GM11168 (cell line): ENCODE results near the gene TBC1D2B.
"Not testable (repeated sequence)": the region's sequence is repeated elsewhere in the genome, so short reads cannot be mapped to it uniquely, and the experiment has no call there.

Source experiments
- in situ Hi-C: fragments of 300-500 bp; cut with MboI; formaldehyde crosslinking; loops from one replicate; pipeline ENCODE4 v1.12.0; 2022; ENCODE audit warnings: low sequenced_read_pairs; ENCODE audit not compliant: unreplicated experiment

TBC1D2B gene

DNA sequence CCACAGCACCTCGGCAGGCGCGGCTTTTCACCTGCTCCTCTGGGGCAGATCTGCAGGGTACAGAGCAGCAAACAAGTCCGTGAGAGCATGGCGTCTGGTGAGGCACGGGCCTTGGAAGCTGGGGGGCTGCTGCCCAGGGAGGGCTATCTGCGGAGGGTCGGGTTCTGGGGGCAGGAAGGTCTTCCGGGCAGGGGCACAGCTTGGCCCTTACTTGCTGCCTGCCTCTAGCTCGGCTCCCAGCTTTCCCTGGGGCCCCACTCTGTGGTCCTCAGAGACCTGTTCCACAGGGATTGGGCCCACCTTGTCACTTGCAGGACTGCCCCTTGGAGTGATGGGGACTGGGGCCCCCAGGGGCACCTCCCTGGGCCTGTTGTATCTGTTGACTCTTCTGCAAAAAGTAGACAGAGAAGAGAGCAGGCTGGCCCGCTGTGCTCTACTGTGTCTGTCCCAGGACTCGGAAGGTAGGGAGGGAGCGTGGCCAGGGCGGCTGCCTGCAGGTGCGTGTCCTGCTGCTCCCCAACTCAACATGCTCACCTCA is 84.1 kb downstream of the TBC1D2B start:
- in situ Hi-C loops = no loop called here

DNA sequence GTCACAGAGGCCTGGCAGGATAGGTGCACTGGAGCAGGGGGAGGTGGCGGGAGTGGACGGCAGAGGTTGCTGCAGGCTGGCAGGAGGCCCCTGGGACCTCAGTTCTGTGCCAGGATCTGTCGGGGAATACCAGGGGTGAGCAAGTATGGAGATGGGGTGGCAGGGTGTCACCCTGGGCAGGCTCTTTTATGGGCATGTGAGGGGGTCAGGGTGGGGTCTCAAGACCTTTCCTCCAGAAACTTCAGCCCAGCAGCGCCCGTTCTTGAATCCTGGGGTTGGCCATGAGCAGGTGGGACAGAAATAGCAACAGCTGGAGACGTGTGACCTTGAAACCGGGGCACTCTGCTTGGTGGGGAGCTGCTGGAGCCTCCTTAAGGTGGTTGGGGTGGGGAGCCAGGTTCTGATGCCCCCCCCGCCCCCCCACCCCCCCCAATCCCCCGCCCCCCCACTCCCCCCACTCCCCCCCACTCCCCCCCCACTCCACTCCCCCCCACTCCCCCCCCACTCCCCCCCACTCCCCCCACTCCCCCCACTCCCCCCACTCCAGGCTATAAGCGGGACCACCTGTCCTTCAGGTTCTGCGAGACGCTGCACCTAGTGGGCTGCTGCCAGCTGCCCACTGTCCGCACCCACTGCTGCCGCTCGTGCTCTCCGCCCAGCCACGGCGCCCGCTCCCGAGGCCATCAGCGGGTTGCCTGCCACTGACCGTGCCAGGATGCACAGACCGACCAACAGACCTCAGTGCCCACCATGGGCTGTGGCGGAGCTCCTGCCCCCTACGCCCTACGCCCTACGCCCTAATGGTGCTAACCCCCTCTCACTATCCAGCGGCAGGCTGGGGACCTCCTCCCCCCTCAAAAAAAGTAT is 84.9 kb downstream of the TBC1D2B start:
- in situ Hi-C loops = no loop called here

- in situ Hi-C loops = not testable (repeated sequence)
These were observed 85.8 kb downstream of the TBC1D2B start for GRCh38 chr15:77991658-77992201.

- in situ Hi-C loops = no loop called here
These were observed 86.5 kb downstream of the TBC1D2B start for GRCh38 chr15:77991029-77991406.

DNA sequence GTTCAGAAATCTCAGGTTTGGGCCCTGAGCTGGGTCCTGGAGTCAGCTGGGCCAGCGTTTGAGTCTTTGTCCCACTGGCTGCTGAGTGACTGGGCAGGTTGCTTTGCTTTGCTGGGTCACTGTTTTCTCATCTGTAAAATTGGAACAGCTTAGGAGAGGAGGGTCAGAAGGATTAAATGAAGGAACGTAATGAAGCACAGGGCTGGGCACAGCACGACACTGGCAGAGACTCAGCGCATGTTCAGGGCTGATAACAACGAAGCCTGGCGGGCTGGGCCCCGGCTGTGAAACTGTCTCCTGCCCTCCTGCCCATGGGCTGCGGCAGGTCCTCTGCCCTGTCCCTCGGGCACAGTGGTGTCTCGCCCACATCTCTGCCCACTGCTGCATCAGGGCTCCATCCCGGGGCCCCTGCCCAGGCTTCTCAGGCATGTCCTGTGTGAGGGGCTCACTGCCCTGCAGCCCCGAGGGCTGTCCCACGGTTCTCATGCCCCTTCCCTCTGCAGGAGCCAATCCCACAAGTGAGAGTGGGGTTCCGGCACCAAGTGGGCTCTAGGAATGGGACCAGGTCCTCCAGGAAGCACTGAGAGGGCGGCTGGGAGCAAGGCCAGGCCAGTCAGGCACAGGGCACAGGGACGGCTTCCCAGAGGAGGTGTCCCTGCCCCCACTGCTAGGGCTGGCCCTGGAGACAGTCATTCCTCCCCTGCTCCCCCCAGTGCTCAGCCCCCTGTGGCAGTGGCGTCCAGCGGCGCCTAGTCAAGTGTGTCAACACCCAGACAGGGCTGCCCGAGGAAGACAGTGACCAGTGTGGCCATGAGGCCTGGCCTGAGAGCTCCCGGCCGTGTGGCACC is 88.0 kb downstream of the TBC1D2B start:
- in situ Hi-C loops = no loop called here

DNA sequence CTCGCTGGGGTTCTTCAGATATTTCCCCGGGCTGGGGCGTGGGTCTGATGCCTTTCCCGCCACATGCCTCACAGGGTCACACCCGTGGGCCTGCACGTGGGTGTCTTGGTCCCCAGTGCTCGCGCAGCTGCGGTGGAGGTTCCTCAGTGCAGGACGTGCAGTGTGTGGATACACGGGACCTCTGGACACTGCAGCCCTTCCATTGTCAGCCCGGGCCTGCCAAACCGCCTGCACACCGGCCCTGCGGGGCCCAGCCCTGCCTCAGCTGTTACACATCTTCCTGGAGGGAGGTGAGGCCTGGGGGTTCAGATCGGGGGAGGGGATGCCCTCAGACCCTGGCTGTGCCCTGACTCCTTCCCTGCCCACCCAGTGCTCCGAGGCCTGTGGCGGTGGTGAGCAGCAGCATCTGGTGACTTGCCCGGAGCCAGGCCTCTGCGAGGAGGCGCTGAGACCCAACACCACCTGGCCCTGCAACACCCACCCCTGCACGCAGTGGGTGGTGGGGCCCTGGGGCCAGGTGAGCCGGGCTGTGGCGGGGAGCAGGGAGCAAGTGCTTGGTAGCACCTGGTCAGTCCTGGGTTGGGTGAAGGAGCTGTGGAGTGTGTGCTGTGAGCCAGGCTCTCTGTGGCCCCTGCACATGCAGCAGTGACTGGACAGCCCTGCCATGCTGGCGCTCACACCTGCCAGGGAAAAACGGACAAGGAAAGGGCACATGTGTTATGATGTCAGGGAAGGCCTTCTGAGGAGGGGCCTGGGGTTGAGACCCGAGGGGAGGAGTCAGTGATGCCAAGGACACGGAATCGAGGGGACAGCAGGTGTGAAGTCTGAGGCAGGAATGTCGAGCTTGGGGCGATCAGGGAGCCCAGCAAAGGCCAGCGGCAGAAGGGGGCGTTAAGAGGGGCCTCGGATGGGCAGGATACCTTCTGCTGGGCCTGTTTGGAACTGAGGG is 88.9 kb downstream of the TBC1D2B start:
- in situ Hi-C loops = no loop called here

DNA sequence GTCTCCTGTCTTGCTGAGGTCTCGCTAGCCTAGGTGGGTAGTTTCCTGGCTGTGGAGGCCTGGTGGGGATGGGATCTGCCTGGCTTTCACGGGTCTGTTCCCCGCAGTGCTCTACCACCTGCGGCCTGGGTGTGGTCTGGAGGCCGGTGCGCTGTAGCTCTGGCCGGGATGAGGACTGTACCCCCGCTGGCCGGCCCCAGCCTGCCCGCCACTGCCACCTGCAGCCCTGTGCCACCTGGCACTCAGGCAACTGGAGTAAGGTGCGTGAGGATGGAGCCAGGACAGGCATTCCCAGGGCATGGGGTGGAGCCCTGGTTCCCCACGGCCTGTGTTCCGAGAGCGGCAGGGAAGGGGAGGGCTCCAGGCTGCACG is 89.8 kb downstream of the TBC1D2B start:
- in situ Hi-C loops = not testable (repeated sequence)

DNA sequence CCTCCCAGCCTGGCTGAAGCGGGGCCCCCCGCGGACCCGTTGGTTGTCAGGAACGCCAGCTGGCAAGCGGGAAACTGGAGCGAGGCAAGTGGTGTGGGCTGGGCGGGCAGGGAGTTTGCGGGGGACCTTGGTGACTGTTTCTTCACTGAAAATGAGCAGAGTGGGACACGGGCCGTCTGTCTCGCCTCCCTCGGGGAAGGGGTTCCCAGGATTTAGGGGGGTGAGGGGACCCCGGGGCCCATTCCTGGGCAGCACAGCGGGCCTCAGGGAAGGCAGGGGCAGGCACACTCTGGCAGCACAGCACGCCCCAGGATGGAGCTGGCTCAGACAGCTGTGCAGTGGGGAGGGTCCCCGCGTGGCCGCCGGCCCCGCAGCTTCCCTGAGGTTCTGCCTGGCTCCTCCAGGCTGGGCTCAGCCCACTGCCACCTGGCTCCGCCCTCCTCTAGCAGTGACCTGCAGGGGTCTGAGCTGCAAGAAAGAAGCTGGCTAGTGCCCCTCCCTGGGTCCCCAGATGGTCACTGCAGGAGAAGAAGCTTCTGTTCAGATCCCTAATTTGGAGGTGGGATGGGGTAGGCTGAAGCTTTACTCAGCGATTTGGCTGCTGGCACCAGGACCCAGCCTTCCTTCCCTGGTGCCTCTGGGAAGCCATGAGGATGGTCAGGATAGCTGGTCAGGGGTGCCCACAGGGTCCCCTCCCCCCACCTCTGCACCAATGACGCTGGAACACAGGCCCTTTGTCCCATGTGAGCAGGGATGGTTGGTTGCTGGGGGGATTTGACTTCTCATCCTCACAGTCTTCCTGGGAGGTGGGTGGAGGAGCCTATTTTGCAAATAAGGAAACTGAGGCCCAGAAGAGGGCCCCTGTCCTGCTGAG is 90.4 kb downstream of the TBC1D2B start:
- in situ Hi-C loops = no loop called here

GRCh38 chr15:77985931-77986480 is 91.5 kb downstream of the TBC1D2B start:
- in situ Hi-C loops = no loop called here

GRCh38 chr15:77985031-77985930 is 92.2 kb downstream of the TBC1D2B start:
- in situ Hi-C loops = no loop called here

DNA sequence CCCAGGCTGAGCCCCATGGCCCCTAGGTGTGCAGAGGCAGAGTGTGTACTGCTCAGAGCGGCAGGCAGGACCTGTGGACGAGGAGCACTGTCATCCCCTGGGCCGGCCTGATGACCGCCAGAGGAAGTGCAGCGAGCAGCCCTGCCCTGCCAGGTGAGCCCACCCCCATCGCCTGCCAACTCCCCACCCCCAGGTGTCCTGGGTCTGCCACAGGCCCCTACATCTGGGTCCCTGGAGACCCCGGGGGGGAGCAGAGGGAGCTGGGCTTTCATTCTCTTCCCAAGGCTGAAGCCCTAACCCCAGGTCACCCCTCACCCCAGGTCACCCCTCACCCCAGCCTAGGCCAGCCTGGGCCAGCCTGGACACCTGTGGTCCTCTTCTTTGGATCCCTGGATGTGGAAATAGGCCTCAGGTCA is 93.1 kb downstream of the TBC1D2B start:
- in situ Hi-C loops = no loop called here

GRCh38 chr15:77983708-77984445 is 93.6 kb downstream of the TBC1D2B start:
- in situ Hi-C loops = no loop called here

- in situ Hi-C loops = no loop called here
These were observed 94.3 kb downstream of the TBC1D2B start for GRCh38 chr15:77983091-77983707.

DNA sequence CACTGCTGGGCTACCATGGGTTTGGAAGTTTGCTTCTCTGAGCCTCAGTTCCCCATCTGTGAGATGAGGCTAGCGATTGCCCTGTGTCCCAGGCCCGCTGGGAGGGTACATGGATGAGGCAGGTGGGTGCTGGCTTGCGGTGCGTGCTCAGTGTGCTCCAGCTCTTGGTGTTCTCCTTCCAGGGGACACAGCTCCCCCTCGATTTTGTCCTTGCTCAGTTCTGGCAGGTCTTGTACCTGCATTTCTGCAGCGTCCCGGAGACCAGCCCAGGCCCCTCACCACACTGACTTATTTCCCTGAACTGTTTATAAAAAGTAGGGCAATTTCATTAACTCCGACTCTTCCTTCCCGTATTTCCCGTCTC is 95.4 kb downstream of the TBC1D2B start:
- in situ Hi-C loops = no loop called here

DNA sequence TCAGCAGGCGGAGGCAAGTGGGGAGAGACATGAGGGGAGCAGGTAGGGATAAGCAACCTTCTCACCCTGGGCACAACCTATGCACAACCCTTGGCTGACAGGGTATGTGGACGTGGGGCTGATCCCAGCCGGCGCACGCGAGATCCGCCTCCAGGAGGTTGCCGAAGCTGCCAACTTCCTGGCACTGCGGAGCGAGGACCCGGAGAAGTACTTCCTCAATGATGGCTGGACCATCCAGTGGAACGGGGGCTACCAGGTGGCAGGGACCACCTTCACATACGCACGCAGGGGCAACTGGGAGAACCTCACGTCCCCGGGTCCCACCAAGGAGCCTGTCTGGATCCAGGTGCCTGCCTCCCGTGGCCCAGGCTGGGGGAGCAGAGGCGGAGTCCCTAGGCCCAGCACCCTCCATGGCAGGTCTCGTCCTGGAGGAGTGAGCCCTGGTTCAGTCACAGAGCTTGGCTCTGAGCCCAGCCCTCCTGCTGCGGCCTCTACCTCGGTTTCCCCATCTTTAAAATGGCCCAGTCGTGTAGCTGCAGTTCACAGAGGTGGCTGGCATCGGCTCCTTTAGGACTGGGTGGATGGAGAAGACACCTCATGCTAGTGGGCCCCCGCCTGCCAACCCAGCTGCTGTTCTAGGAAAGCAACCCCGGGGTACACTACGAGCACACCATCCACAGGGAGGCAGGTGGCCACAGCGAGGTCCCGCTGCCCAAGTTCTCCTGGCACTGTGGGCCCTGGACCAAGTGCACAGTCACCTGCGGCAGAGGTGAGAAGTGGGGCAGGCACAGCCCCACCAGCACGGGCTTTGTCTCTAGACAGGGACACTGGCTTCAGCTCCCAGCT is 96.0 kb downstream of the TBC1D2B start:
- in situ Hi-C loops = no loop called here

DNA sequence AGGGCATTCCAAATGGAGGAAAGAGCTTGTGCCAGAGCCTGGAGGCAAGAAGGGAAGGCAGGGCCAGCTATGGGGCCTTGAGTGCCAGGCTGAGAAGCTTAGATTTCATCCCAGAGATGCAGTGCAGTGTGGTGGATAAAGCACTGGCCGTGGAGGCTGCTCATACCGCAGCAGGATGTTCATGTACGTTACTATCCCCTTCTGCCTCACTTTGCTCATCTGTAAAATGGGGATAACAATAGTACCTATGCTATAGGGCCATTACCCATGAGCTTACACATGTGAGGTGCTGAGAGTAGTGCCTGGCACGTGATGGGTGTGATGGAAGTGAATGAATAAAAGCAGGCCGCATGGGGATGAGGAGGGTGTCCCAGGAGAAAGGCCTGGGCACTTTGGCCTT is 96.8 kb downstream of the TBC1D2B start:
- in situ Hi-C loops = not testable (repeated sequence)
